Esophagus muscularis mucosa (tissue), 3 donors: ENCODE measurements around the gene PCNX2.

Experiments
- POLR2AphosphoS5 ChIP-seq, 2 donors: sonication (generic); formaldehyde crosslinking; IDR thresholded peaks; one replicate each; pipeline ENCODE4 v1.6.1; 2017; ENCODE audit warnings: antibody characterized with exemption in 2 of 2
- TF ChIP-seq, protein P1 (sequence below), 3 experiments: fragments of 200-600 bp in 2 of 3; fragments of 450-650 bp in 1 of 3; sonication (generic) in 2 of 3; IDR thresholded peaks; one replicate each; pipeline ENCODE4 v1.5.1; 2017 to 2019; ENCODE audit warnings: antibody characterized with exemption in 3 of 3, mild to moderate bottlenecking in 2 of 3, moderate library complexity in 1 of 3

- TF ChIP-seq, protein P1, sequence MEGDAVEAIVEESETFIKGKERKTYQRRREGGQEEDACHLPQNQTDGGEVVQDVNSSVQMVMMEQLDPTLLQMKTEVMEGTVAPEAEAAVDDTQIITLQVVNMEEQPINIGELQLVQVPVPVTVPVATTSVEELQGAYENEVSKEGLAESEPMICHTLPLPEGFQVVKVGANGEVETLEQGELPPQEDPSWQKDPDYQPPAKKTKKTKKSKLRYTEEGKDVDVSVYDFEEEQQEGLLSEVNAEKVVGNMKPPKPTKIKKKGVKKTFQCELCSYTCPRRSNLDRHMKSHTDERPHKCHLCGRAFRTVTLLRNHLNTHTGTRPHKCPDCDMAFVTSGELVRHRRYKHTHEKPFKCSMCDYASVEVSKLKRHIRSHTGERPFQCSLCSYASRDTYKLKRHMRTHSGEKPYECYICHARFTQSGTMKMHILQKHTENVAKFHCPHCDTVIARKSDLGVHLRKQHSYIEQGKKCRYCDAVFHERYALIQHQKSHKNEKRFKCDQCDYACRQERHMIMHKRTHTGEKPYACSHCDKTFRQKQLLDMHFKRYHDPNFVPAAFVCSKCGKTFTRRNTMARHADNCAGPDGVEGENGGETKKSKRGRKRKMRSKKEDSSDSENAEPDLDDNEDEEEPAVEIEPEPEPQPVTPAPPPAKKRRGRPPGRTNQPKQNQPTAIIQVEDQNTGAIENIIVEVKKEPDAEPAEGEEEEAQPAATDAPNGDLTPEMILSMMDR (IDR thresholded peaks at IDR 0.05), result no peak
- no peak for TF ChIP-seq POLR2AphosphoS5 (IDR thresholded peaks at IDR 0.05)
Observed at GRCh38 chr1:233027046-233027445, 268.5 kb downstream of the PCNX2 start.
